Left lung (tissue), 10 donors: ENCODE results near the gene RTN1. TPM values are rescaled to one million over a fixed set of nuclear protein-coding genes. Genes with fewer than 3 reads are reported as not detected.

Experiments used
- ATAC-seq: fragments of 200-7000 bp; cut with Tn5 transposase; one replicate; pipeline ENCODE4 v1.9.1; 2020; ENCODE audit warnings: moderate library complexity
- DNase-seq, 4 donors: peaks; one replicate each; pipeline ENCODE4 v3.0.0-alpha.2; 2013 to 2020
- H3K27ac ChIP-seq, 2 donors: fragments of 200-600 bp; sonication (generic) in 1 of 2; one replicate each; pipeline versions ENCODE4 v1.5.0 to v1.8.0; 2020 to 2021
- H3K27me3 ChIP-seq, 2 donors: fragments of 200-600 bp; sonication (generic) in 1 of 2; one replicate each; pipeline versions ENCODE4 v1.5.0 to v1.8.0; 2020 to 2021
- H3K36me3 ChIP-seq, 2 donors: fragments of 200-600 bp; sonication (generic) in 1 of 2; one replicate each; pipeline versions ENCODE4 v1.5.0 to v1.8.0; 2020 to 2021
- H3K4me1 ChIP-seq, 2 donors: fragments of 200-600 bp; one replicate each; pipeline ENCODE4 v1.8.0; 2021
- H3K4me3 ChIP-seq, 2 donors: fragments of 200-600 bp; sonication (generic) in 1 of 2; one replicate each; pipeline versions ENCODE4 v1.5.0 to v1.8.0; 2020 to 2021; ENCODE audit warnings: mild to moderate bottlenecking in 1 of 2
- H3K9me3 ChIP-seq, 2 donors: fragments of 200-600 bp; sonication (generic) in 1 of 2; one replicate each; pipeline versions ENCODE4 v1.5.0 to v1.8.0; 2020 to 2021
- CTCF ChIP-seq, 2 donors: fragments of 200-600 bp; sonication (generic) in 1 of 2; IDR thresholded peaks; one replicate each; pipeline versions ENCODE4 v1.5.0 to v1.8.0; 2021; ENCODE audit warnings: antibody characterized with exemption in 2 of 2
- intact Hi-C, 2 donors: fragments of 100-400 bp; cut with DNase I; formaldehyde crosslinking; loops; one replicate each; pipeline versions ENCODE4 v1.11.2 to v1.14.2; 2022
- polyA plus RNA-seq, 6 donors: library from polyadenylated mRNA; unstranded; fragments of 120-200 nt; gene quantifications; one replicate each; pipeline ENCODE4 v1.2.1, GENCODE V29; 2013; ENCODE audit not compliant: insufficient read length in 6 of 6
- total RNA-seq, 2 donors: library from RNA; stranded (reverse); fragmentation: NEBNext Ultra II Directional; extraction: Animal tissue kit (Norgen Biotek cat#: 25700); gene quantifications; one replicate each; pipeline ENCODE4 v1.2.1, GENCODE V29; 2021
- donor health status: DM: no; HTN: yes; CAD: no.
- donor health status: DM: no; HTN: no; CAD: no.

The RTN1 gene
- total and polyA plus RNA-seq, 8 donors = 3.6 to 7.9 (median 4.7) TPM

- ATAC-seq (no peak), DNase-seq (no peak)
- Histone ChIP-seq H3K9me3 (peaks cover 0 to 6% of the 10 kb centered on the region in 2 donors), H3K27ac (no peak overlapping the region), H3K36me3 (no peaks in the 10 kb centered on the region), H3K4me3 (no peak overlapping the region), H3K27me3 (no peaks in the 10 kb centered on the region), H3K4me1 (no peaks in the 10 kb centered on the region)
- intact Hi-C loops = no loop called here
- no peak for TF ChIP-seq CTCF (IDR thresholded peaks at IDR 0.05)
Observed at GRCh38 chr14:59690426-59690825, 180.2 kb downstream of the RTN1 start.

- H3K4me3 ChIP-seq = no peak overlapping the region
- no peaks in the 10 kb centered on the region for H3K36me3 ChIP-seq
- peaks cover 0 to 6% of the 10 kb centered on the region in 2 donors for H3K9me3 ChIP-seq
- H3K27ac ChIP-seq = no peak overlapping the region
- ATAC-seq (peak; percentile 86), DNase-seq (peak in 1 of 4 donors; percentile 34)
- H3K27me3 ChIP-seq = no peaks in the 10 kb centered on the region
- intact Hi-C loops = no loop called here
- H3K4me1 ChIP-seq = no peaks in the 10 kb centered on the region
- TF ChIP-seq CTCF (IDR thresholded peaks at IDR 0.05) = peak; percentile 48 to 55
Observed at GRCh38 chr14:59688224-59689170, 182.1 kb downstream of the RTN1 start.

- no peak overlapping the region for H3K27ac ChIP-seq
- no peak overlapping the region for H3K4me3 ChIP-seq
- no peaks in the 10 kb centered on the region for H3K27me3 ChIP-seq
- H3K9me3 ChIP-seq = peaks cover 0 to 6% of the 10 kb centered on the region in 2 donors
- intact Hi-C loops = no loop called here
- H3K4me1 ChIP-seq = no peaks in the 10 kb centered on the region
- ATAC-seq = no peak
- no peak for TF ChIP-seq CTCF (IDR thresholded peaks at IDR 0.05)
- DNase-seq = no peak
- no peaks in the 10 kb centered on the region for H3K36me3 ChIP-seq
Observed at GRCh38 chr14:59687663-59688062, 182.9 kb downstream of the RTN1 start.

GRCh38 chr14:59679872-59680271 lies 190.7 kb downstream of the RTN1 start:
- no peaks in the 10 kb centered on the region for H3K27me3 ChIP-seq
- H3K9me3 ChIP-seq = no peaks in the 10 kb centered on the region
- no peaks in the 10 kb centered on the region for H3K36me3 ChIP-seq
- no peak overlapping the region for H3K4me3 ChIP-seq
- DNase-seq (peak in 1 of 4 donors; percentile 42), ATAC-seq (no peak)
- no peak for TF ChIP-seq CTCF (IDR thresholded peaks at IDR 0.05)
- H3K4me1 ChIP-seq = no peaks in the 10 kb centered on the region
- no peak overlapping the region for H3K27ac ChIP-seq
- intact Hi-C loops = no loop called here

- Histone ChIP-seq H3K27ac (no peak overlapping the region), H3K9me3 (peaks cover 0 to 2% of the 10 kb centered on the region in 2 donors), H3K4me3 (no peak overlapping the region), H3K36me3 (no peaks in the 10 kb centered on the region), H3K27me3 (no peaks in the 10 kb centered on the region), H3K4me1 (no peaks in the 10 kb centered on the region)
- ATAC-seq (no peak), DNase-seq (no peak)
- no peak for TF ChIP-seq CTCF (IDR thresholded peaks at IDR 0.05)
- intact Hi-C loops = no loop called here
Observed at GRCh38 chr14:59678352-59678751, 192.2 kb downstream of the RTN1 start.
